ENCODE results near the gene FRMD7.

Gene FRMD7

DNA sequence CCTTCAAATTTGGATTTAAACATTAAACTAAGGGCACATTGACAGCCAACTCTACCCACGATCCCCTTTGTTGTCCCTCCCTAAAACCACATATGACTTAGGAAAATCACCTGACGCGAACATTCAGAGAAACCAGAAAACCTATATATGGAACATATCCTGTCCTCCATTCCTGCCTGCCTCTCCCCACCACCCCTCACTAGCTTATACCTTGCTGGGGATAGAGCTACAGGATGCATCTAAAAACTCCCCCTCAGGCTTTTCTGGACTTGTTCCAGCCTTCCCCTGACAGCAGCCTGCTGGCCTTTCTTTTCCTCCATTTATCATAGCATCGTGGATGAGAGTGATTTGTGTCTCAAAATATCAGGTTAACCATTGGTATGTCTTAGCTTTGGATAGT, 96.0 kb downstream of the FRMD7 start:
- no peak for DNase-seq

DNA sequence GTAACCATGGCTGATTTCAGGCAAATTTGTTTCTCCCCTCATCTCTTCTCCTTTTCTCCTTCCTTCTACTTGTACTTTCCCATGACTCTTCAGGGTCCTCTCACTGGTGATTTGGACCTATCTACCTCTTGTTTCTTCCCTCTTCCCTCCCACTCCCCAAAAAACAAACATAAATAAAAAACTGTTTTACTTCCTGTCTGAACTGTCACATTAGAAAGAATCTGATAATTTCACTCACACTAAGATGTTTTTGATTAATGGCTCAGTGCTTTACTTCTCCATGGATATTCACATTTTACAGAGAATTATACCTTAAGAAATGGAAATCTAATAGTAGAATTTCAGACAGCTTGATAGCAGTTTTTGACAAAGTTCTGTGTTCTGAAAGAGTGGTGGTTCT, 97.6 kb downstream of the FRMD7 start:
- no peak for DNase-seq
